ENCODE results near the gene DIPK1C.

The DIPK1C gene

DNA sequence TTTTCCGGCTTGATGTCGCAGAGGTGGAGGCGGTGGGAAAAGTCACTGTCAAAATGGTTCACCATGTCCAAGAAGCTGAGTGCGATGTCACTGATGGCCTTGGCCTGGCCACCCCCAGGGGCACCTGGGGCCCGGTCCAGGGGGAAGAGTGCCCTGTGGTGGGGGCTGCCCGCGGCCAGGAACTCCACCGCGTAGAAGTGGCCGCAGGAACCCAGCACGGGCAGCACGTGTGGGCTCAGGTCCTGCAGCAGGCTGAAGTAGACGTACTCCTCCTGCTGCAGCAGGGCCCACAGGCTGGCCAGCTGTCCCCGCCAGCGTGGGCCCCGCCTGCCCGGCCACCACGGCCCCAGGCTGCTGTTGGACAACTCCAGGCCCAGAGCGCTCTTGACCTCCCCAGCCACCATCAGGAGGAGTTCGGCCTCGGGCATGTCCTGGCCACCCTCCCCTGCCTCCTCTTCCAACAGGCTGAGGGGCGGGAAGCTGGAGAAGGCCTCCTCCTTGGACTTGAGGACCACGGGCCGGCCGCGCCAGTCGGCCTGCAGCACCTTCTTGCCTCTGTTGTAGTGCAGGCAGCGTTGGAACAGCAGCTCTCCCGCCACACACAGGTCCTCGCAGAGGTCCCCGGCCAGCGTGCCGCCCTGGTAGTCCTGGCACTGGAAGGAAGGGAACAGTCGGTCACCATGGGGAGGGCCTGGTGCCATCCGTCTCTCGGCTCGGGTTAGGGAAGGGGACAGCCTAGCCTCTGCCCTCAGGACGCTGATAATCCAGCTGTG lies 10.3 kb downstream of the DIPK1C start:
- Histone ChIP-seq H3K4me1 (peaks cover 83% of the 10 kb centered on the region), H3K36me3 (peaks cover 98% of the 10 kb centered on the region), H3K27ac (peak overlapping the region; percentile 56; the same call in 1 of the 2 replicates), H3K4me3 (no peak overlapping the region), H3K9me3 (no peaks in the 10 kb centered on the region), H4K20me1 (peaks cover 86% of the 10 kb centered on the region), H3K9ac (no peak overlapping the region; the same call in 1 of the 2 replicates), H3K4me2 (peak overlapping the region; percentile 49), H3K27me3 (no peaks in the 10 kb centered on the region)
- no peak for TF ChIP-seq Cebpa-rat (IDR thresholded peaks at IDR 0.05)

GRCh38 chr18:74446178-74446577 lies 10.9 kb downstream of the DIPK1C start:
- Histone ChIP-seq H3K4me2 (peak overlapping the region; percentile 49), H3K36me3 (peaks cover 98% of the 10 kb centered on the region), H3K27ac (peak overlapping the region; percentile 56), H3K4me3 (no peak overlapping the region), H3K27me3 (no peaks in the 10 kb centered on the region), H3K4me1 (peaks cover 77% of the 10 kb centered on the region), H3K9me3 (no peaks in the 10 kb centered on the region), H4K20me1 (peaks cover 79% of the 10 kb centered on the region), H3K9ac (no peak overlapping the region)
- no peak for TF ChIP-seq Cebpa-rat (IDR thresholded peaks at IDR 0.05)

GRCh38 chr18:74445585-74445984 lies 11.5 kb downstream of the DIPK1C start:
- Histone ChIP-seq H3K9me3 (no peaks in the 10 kb centered on the region), H3K27me3 (no peaks in the 10 kb centered on the region), H3K9ac (peak overlapping the region; percentile 42; the same call in 1 of the 2 replicates), H3K4me2 (peak overlapping the region; percentile 49), H3K4me3 (no peak overlapping the region), H3K36me3 (peaks cover 98% of the 10 kb centered on the region), H3K4me1 (peaks cover 71% of the 10 kb centered on the region), H3K27ac (peak overlapping the region; percentile 56), H4K20me1 (peaks cover 73% of the 10 kb centered on the region)
- TF ChIP-seq Cebpa-rat (IDR thresholded peaks at IDR 0.05): no peak

DNA sequence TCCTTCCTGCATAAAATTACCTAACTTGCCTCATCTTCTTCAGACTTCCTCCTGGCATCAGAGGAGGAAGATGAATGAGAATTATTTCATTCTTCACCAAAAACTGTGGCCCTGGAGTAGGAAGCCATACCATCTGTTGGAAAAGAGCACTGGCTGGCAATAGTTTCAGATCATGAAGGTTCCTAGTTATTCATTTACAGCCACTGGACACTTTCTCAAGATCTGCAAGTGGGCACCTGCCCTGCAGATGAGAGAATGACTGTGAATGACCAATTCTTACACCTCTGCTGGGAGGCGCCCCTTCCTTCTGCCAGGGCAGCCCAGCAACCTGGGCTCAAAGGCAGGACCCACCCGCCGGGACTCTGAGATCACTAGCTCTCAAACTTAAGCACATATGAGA lies 13.0 kb downstream of the DIPK1C start:
- TF ChIP-seq Cebpa-rat (IDR thresholded peaks at IDR 0.05): no peak
- Histone ChIP-seq H3K27me3 (no peaks in the 10 kb centered on the region), H3K9ac (no peak overlapping the region), H3K4me3 (no peak overlapping the region), H4K20me1 (peaks cover 60% of the 10 kb centered on the region), H3K9me3 (no peaks in the 10 kb centered on the region), H3K27ac (no peak overlapping the region), H3K36me3 (peaks cover 98% of the 10 kb centered on the region), H3K4me1 (peaks cover 56% of the 10 kb centered on the region), H3K4me2 (peak overlapping the region; percentile 17; the same call in 1 of the 2 replicates)

DNA sequence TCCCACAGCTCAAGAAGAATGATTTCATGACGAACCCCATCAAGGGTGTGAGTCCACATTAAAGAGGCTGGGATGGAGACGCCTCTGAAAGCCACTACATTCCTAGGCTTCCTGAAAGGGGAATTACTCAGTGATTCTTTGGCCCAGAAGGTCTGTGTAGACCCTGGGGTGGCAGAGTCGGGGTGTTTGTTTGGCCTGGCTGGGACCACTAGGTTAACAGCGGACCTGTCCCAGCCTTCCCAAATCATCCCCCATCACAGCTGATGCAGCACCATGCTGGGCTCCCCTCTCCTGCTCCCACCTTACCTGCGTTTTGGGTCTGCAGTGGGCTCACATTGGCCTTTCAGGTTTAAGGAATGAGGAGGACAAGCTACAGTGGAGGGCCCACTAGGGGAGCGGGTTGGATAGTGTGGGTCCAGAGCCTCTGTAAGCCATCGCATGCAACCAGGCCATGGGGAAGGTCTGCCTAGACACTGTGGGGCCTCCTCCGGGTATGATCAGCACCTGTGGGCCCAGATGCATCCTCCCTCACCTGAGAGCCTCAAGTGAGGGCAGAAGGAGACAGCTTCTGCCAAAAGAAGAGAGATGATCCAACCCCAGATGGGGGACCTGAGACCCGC lies 16.2 kb downstream of the DIPK1C start:
- H3K36me3 ChIP-seq: peaks cover 100% of the 10 kb centered on the region
- H3K9me3 ChIP-seq: no peaks in the 10 kb centered on the region
- no peak overlapping the region for H3K4me3 ChIP-seq
- no peak overlapping the region for H3K27ac ChIP-seq
- peaks cover 24% of the 10 kb centered on the region for H3K4me1 ChIP-seq
- H4K20me1 ChIP-seq: peaks cover 32% of the 10 kb centered on the region
- no peaks in the 10 kb centered on the region for H3K27me3 ChIP-seq
- H3K9ac ChIP-seq: no peak overlapping the region
- no peak for TF ChIP-seq Cebpa-rat (IDR thresholded peaks at IDR 0.05)
- H3K4me2 ChIP-seq: no peak overlapping the region

- H3K27me3 ChIP-seq: no peaks in the 10 kb centered on the region
- TF ChIP-seq Cebpa-rat (IDR thresholded peaks at IDR 0.05): no peak
Measured at GRCh38 chr18:74438091-74438490, 19.0 kb downstream of the DIPK1C start.

GRCh38 chr18:74436158-74436769 lies 20.8 kb downstream of the DIPK1C start:
- no peaks in the 10 kb centered on the region for H3K27me3 ChIP-seq
- no peak overlapping the region for H3K4me2 ChIP-seq
- H3K4me3 ChIP-seq: no peak overlapping the region
- H3K4me1 ChIP-seq: peaks cover 21% of the 10 kb centered on the region
- H3K27ac ChIP-seq: 0 out of 2 replicates have a peak overlapping the region, but pooled peaks have one; percentile 6
- peaks cover 68% of the 10 kb centered on the region for H3K36me3 ChIP-seq
- H3K9ac ChIP-seq: no peak overlapping the region
- TF ChIP-seq Cebpa-rat (IDR thresholded peaks at IDR 0.05): no peak
- no peaks in the 10 kb centered on the region for H4K20me1 ChIP-seq
- H3K9me3 ChIP-seq: no peaks in the 10 kb centered on the region

More at GRCh38 chr18:74438091-74438490, 19.0 kb downstream of the DIPK1C start:
- Histone ChIP-seq H3K4me3 (no peak overlapping the region), H3K4me2 (no peak overlapping the region), H3K27ac (no peak overlapping the region), H4K20me1 (peaks cover 4% of the 10 kb centered on the region; the same call in 1 of the 2 replicates), H3K9me3 (no peaks in the 10 kb centered on the region), H3K36me3 (peaks cover 86% of the 10 kb centered on the region), H3K4me1 (peaks cover 2% of the 10 kb centered on the region; the same call in 1 of the 2 replicates), H3K9ac (no peak overlapping the region)

- TF ChIP-seq Cebpa-rat (IDR thresholded peaks at IDR 0.05): no peak
- Histone ChIP-seq H3K9me3 (no peaks in the 10 kb centered on the region), H3K27me3 (no peaks in the 10 kb centered on the region), H3K36me3 (peaks cover 63% of the 10 kb centered on the region), H3K4me3 (no peak overlapping the region), H3K27ac (no peak overlapping the region), H4K20me1 (no peaks in the 10 kb centered on the region), H3K4me1 (peaks cover 26% of the 10 kb centered on the region), H3K4me2 (no peak overlapping the region), H3K9ac (no peak overlapping the region)
Measured at GRCh38 chr18:74435740-74436139, 21.4 kb downstream of the DIPK1C start.

DNA sequence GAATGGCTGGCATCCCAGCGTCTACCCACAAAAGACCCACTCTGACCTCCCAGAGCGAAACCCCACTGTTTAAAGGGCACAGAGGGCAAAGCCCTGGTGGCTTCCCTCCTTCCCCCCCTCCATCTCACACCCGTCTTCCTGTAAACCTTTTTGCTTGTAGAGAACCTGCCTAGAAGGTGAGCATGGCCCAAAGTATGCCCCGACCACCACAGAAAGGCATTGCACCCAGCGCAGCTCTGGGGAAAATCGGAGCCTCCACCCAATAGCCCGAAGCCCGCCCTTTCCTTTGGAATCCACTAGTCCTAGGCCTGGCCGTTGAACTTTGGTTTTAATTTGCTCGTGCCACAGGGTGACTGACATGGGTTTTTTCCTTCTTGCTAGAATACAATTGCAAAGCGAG lies 22.6 kb downstream of the DIPK1C start:
- Histone ChIP-seq H3K36me3 (peaks cover 50% of the 10 kb centered on the region), H4K20me1 (no peaks in the 10 kb centered on the region), H3K9me3 (no peaks in the 10 kb centered on the region), H3K4me1 (peaks cover 39% of the 10 kb centered on the region), H3K27me3 (no peaks in the 10 kb centered on the region), H3K9ac (no peak overlapping the region), H3K4me3 (no peak overlapping the region), H3K27ac (peak overlapping the region; percentile 7; the same call in 1 of the 2 replicates), H3K4me2 (no peak overlapping the region)
- no peak for TF ChIP-seq Cebpa-rat (IDR thresholded peaks at IDR 0.05)

Data from BLaER1 (cell line).